Esophagus muscularis mucosa (tissue), 4 donors: ENCODE data around the gene CTAG1A. TPM values are rescaled to one million over a fixed set of nuclear protein-coding genes. Genes with fewer than 3 reads are reported as not detected.
"Not testable (repeated sequence)": the region's sequence is repeated elsewhere in the genome, so short reads cannot be mapped to it uniquely, and the experiment has no call there.

Experiments used
- DNase-seq: peaks from one replicate; pipeline ENCODE4 v3.0.0-alpha.2; 2017; ENCODE audit errors: extremely low spot score
- H3K27ac ChIP-seq, 4 donors: fragments of 200-600 bp; sonication (generic); replicated peaks in 1 of 4; 1 replicate in 3 of 4; 2 replicates in 1 of 4; pipeline ENCODE4 v1.5.1; 2016 to 2019; ENCODE audit warnings: mild to moderate bottlenecking in 1 of 4
- H3K27me3 ChIP-seq, 4 donors: fragments of 200-600 bp; sonication (generic); one replicate each; pipeline versions ENCODE4 v1.5.1 to v1.6.0; 2016 to 2019
- H3K36me3 ChIP-seq, 4 donors: fragments of 200-600 bp; sonication (generic); one replicate each; pipeline ENCODE4 v1.5.1; 2016 to 2019
- H3K4me1 ChIP-seq, 4 donors: fragments of 200-600 bp; sonication (generic); one replicate each; pipeline ENCODE4 v1.5.1; 2016 to 2019
- H3K4me3 ChIP-seq, 4 donors: fragments of 200-600 bp; sonication (generic); 1 replicate in 2 of 4; 2 replicates in 2 of 4; pipeline ENCODE4 v1.5.1; 2016 to 2019; ENCODE audit warnings: mild to moderate bottlenecking in 4 of 4, moderate library complexity in 1 of 4
- H3K9me3 ChIP-seq, 4 donors: fragments of 200-600 bp; sonication (generic); 1 replicate in 3 of 4; 2 replicates in 1 of 4; pipeline ENCODE4 v1.5.1; 2016 to 2019
- CTCF ChIP-seq, 3 experiments: fragments of 200-600 bp in 2 of 3; fragments of 450-650 bp in 1 of 3; sonication (generic) in 2 of 3; IDR thresholded peaks; one replicate each; pipeline ENCODE4 v1.5.1; 2017 to 2019; ENCODE audit warnings: antibody characterized with exemption in 3 of 3, mild to moderate bottlenecking in 2 of 3, moderate library complexity in 1 of 3
- EP300 ChIP-seq: sonication (generic); formaldehyde crosslinking; IDR thresholded peaks from one replicate; pipeline ENCODE4 v1.6.1; 2017; ENCODE audit warnings: antibody characterized with exemption
- POLR2A ChIP-seq: fragments of 450-650 bp; IDR thresholded peaks from one replicate; pipeline ENCODE4 v1.6.1; 2017; ENCODE audit warnings: antibody characterized with exemption, moderate library complexity, mild to moderate bottlenecking, low read depth
- POLR2AphosphoS5 ChIP-seq, 2 donors: sonication (generic); formaldehyde crosslinking; IDR thresholded peaks; one replicate each; pipeline ENCODE4 v1.6.1; 2017; ENCODE audit warnings: antibody characterized with exemption in 2 of 2
- WGBS: methylation state at CpG from one replicate; pipeline ENCODE4 v1.1.5; 2018; 5-methylcytosine and 5-hydroxymethylcytosine counted together
- intact Hi-C: fragments of 100-400 bp; cut with DNase I; formaldehyde crosslinking; loops from one replicate; pipeline ENCODE4 v1.15.1; 2023
- total RNA-seq, 4 donors: library from RNA; depleted of rRNA; stranded (reverse); fragments of >200 nt; gene quantifications; one replicate each; pipeline versions ENCODE4 v1.1.0 to v1.2.1, GENCODE V29; 2016

The CTAG1A gene
- total RNA-seq, result not detected

DNA sequence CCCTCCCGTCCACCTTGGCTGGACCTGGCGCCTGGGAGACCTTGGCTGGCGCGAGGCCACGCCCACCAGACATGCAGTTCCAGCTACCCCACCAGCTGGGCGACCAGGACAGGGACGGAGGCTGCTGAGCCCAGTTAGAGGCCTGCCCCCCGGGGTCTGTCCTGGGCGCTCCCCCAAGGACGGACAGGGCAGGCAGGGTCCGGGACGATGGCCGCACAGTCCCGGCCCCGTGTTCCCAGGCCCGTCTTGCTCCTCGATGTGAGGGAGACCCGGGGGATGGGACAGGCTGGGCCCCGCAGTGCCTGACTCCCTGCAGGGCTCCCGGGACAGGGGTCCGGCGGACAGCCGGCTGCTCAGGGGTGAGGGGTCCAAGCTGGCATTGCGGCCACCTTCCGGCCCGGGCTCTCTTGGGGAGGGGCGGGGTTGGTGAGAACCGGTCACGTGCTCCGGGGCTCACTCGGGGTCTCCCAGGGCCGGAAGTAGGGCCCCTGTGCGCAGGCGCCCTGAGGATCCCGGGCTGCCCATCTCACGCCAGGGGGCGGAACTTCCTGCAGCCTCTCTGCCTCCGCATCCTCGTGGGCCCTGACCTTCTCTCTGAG is at the start of gene CTAG1A:
Gene CTAG1A (plus strand): TSS at position 549 of the 599 bp plus-strand sequence. CDS start 74 bp downstream, outside the sequence.
- H3K9me3 ChIP-seq, DNase-seq, H3K27me3 ChIP-seq, H3K4me3 ChIP-seq, H3K4me1 ChIP-seq, H3K27ac ChIP-seq, H3K36me3 ChIP-seq, intact Hi-C loops: not testable (repeated sequence)
- WGBS, result no CpG with 5 or more reads among the region's 39 CpGs

DNA sequence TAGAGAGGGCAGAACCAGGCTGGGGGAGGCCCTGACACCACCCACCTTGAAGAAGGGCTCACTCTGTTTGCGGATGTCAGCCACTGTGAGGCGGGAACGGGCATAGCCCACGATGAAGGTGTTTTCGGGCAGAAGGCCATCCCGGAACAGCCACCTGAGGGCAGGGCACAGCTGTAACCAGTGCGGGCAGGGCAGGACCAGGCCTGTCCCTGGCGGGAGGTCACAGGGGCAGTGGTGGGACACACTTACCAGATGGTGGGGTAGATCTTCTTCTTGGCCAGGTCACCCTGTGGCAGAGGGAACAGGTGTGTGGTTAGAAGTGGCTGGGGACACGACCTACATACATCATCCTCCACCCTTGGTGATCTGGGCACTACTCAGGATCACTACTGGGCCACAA is 49.0 kb upstream of the CTAG1A start:
- Histone ChIP-seq H3K9me3 (no peaks in the 10 kb centered on the region), H3K36me3 (peaks cover 0 to 41% (median 27%) of the 10 kb centered on the region in 4 donors), H3K4me1 (peaks cover 4 to 15% (median 6%) of the 10 kb centered on the region in 4 donors), H3K4me3 (no peak overlapping the region), H3K27ac (no peak overlapping the region), H3K27me3 (no peaks in the 10 kb centered on the region)
- intact Hi-C loops, result no loop called here
- TF ChIP-seq EP300 (no peak), CTCF (IDR thresholded peaks at IDR 0.05) (no peak), POLR2A (no peak), POLR2AphosphoS5 (IDR thresholded peaks at IDR 0.05) (no peak)
- WGBS, result 79% methylated on average over 6 of the region's 9 CpGs
- no peak for DNase-seq

DNA sequence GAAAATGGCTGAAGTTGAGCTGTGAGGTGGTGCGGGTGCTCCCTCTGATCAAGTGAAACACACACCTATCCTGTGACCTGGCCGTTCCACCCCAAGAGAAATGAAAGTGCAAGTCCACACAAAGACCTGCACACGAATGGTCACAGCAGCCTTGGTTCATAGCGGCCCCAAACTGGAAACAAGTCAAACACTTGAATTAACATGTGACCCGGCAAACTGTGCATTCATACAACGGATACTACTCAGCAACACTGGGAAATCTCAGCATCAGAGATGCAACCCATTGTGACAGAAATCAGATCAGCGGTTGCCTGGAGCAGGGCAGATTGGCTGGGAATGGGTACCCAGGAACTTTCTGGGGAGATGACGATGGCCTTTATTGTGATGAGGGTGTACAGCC is 45.9 kb upstream of the CTAG1A start:
- TF ChIP-seq CTCF (IDR thresholded peaks at IDR 0.05) (no peak), EP300 (no peak), POLR2A (no peak), POLR2AphosphoS5 (IDR thresholded peaks at IDR 0.05) (no peak)
- intact Hi-C loops, result no loop called here
- Histone ChIP-seq H3K9me3 (no peaks in the 10 kb centered on the region), H3K36me3 (peaks cover 0 to 17% (median 7%) of the 10 kb centered on the region in 4 donors), H3K27me3 (no peaks in the 10 kb centered on the region), H3K27ac (no peak overlapping the region), H3K4me1 (peaks cover 19 to 34% (median 27%) of the 10 kb centered on the region in 4 donors), H3K4me3 (no peak overlapping the region)
- 79% methylated on average over 8 of the region's 8 CpGs for WGBS
- DNase-seq, result no peak

- H3K27ac ChIP-seq, H3K4me3 ChIP-seq, intact Hi-C loops, H3K27me3 ChIP-seq, DNase-seq, H3K9me3 ChIP-seq: not testable (repeated sequence)
- peaks cover 14 to 26% (median 25%) of the 10 kb centered on the region in 4 donors for H3K4me1 ChIP-seq
- peaks cover 0 to 13% (median 5%) of the 10 kb centered on the region in 4 donors for H3K36me3 ChIP-seq
- 81% methylated on average over 7 of the region's 7 CpGs for WGBS
Observed at GRCh38 chrX:154540365-154540764, 44.6 kb upstream of the CTAG1A start.

DNA sequence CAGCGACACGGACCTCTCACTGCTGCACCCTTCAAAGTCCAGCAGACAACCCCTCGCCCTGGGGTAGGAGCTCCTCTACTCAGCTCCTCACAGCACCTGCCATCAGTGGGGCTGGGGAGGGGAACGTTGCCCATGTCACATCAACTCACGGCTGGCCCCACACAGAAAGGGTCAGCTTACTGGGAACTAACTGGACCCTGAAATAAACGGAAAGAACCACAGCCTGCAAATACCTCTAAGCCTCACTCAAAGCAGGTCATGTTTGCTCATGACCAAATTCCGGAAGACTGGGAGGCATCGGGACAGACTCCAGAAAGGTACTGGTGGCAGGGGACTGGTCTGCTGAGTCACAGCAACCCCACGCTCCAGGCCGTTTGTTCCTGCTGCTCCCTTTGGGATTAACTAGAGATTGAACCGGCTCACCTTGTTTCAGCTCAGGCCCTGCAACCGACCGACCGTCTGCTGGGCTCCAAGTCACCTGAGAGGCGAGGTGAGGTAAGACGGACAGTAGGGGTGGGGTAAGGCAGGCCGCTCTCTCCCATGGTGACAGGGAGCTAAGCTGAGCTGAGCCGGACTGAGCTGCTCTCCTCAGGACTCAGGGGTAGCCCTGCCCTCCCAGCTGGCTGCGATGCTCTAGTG is 43.9 kb upstream of the CTAG1A start:
- Histone ChIP-seq H3K9me3 (no peaks in the 10 kb centered on the region), H3K4me1 (peaks cover 16 to 33% (median 32%) of the 10 kb centered on the region in 4 donors)

More for the DNA sequence above, 43.9 kb upstream of the CTAG1A start:
- Histone ChIP-seq H3K27me3 (no peaks in the 10 kb centered on the region), H3K4me3 (no peak overlapping the region), H3K27ac (peak overlapping the region; percentile 63 to 75 (median 71)), H3K36me3 (peaks cover 0 to 7% (median 2%) of the 10 kb centered on the region in 4 donors)
- WGBS, result 85% methylated on average over 16 of the region's 19 CpGs
- TF ChIP-seq EP300 (no peak), CTCF (IDR thresholded peaks at IDR 0.05) (no peak), POLR2A (no peak), POLR2AphosphoS5 (IDR thresholded peaks at IDR 0.05) (no peak)
- intact Hi-C loops, result no loop called here
- no peak for DNase-seq
